OCI-LY7 (cell line): ENCODE data around the gene B3GAT1. TPM values are rescaled to one million over a fixed set of nuclear protein-coding genes. Genes with fewer than 3 reads are reported as not detected.

Experiments
- BruUV-seq: library from RNA; stranded (reverse); fragments of 400-500 nt; replicated peaks from 2 replicates; lab custom pipeline; 2021; lab: Mats Ljungman, UMichigan
- CTCF ChIA-PET: fragments of 300-600 bp; sonication (Branson Sonifier 250); formaldehyde crosslinking; loops from one replicate; lab custom pipeline; 2022; ENCODE audit warnings: antibody characterized with exemption; ENCODE audit not compliant: unreplicated experiment; lab: Charles Lee
- POLR2A ChIA-PET: fragments of 300-600 bp; sonication (Branson Sonifier 250); formaldehyde crosslinking; loops from one replicate; lab custom pipeline; 2022; ENCODE audit warnings: antibody characterized with exemption; lab: Charles Lee
- DNase-seq: peaks from one replicate; pipeline ENCODE4 v3.0.0-alpha.2; 2015; ENCODE audit warnings: low spot score
- H2AFZ ChIP-seq: fragments of 200-600 bp; sonication (generic), shearing (Covaris generic); 2 replicates; pipeline ENCODE4 v1.6.1; 2014; ENCODE audit warnings: mild to moderate bottlenecking, antibody characterized with exemption, low read length, moderate library complexity
- H3K27ac ChIP-seq: fragments of 200-600 bp; sonication (generic); 2 replicates; pipeline ENCODE4 v1.5.1; 2014; ENCODE audit warnings: mixed run types, low read depth, mild to moderate bottlenecking, moderate library complexity, low read length, inconsistent platforms; ENCODE audit not compliant: poor library complexity, severe bottlenecking
- H3K36me3 ChIP-seq: fragments of 200-600 bp; sonication (generic); 2 replicates; pipeline ENCODE4 v1.6.1; 2014; ENCODE audit warnings: mild to moderate bottlenecking, antibody characterized with exemption, low read length, moderate library complexity, mixed read lengths; ENCODE audit not compliant: insufficient read depth
- H3K4me1 ChIP-seq: fragments of 200-600 bp; sonication (generic); 2 replicates; pipeline ENCODE4 v1.5.1; 2014; ENCODE audit warnings: mild to moderate bottlenecking, low read length; ENCODE audit not compliant: insufficient read depth, poor library complexity, severe bottlenecking
- H3K4me2 ChIP-seq: fragments of 200-600 bp; sonication (generic); 2 replicates; pipeline ENCODE4 v1.6.1; 2014; ENCODE audit warnings: mild to moderate bottlenecking, low read length
- H3K4me3 ChIP-seq: fragments of 200-600 bp; sonication (generic); 2 replicates; pipeline ENCODE4 v1.5.1; 2014; ENCODE audit warnings: mild to moderate bottlenecking, low read depth, low read length; ENCODE audit not compliant: poor library complexity, severe bottlenecking
- H3K79me2 ChIP-seq: fragments of 200-600 bp; sonication (generic); 2 replicates; pipeline ENCODE4 v1.6.1; 2016; ENCODE audit warnings: low read depth, mild to moderate bottlenecking, low read length, moderate library complexity, mixed read lengths; ENCODE audit not compliant: insufficient read depth
- H3K9me2 ChIP-seq: fragments of 200-600 bp; sonication (generic); 2 replicates; pipeline ENCODE4 v1.6.1; 2016; ENCODE audit warnings: mild to moderate bottlenecking, low read length, mixed read lengths; ENCODE audit not compliant: insufficient read depth
- H3K9me3 ChIP-seq: fragments of 200-600 bp; sonication (generic); 2 replicates; pipeline ENCODE4 v1.6.1; 2014; ENCODE audit warnings: mild to moderate bottlenecking, mixed run types, low read length, mixed read lengths
- H4K20me1 ChIP-seq: fragments of 200-600 bp; sonication (generic); 2 replicates; pipeline ENCODE4 v1.6.1; 2014; ENCODE audit warnings: mild to moderate bottlenecking, antibody characterized with exemption, low read length, moderate library complexity, mixed read lengths; ENCODE audit not compliant: insufficient read depth
- EZH2phosphoT487 ChIP-seq: fragments of 200-600 bp; sonication (generic); IDR thresholded peaks from 2 replicates; pipeline ENCODE4 v1.6.1; 2018; ENCODE audit warnings: low read depth, borderline replicate concordance, mild to moderate bottlenecking, mixed run types, antibody characterized with exemption, low read length, moderate library complexity, mixed read lengths
- intact Hi-C: fragments of 100-400 bp; cut with micrococcal nuclease; formaldehyde crosslinking; loops from one replicate; pipeline ENCODE4 v1.10.0; 2022; ENCODE audit not compliant: unreplicated experiment
- total RNA-seq, 2 experiments: library from RNA; depleted of rRNA in 1 of 2; stranded (reverse); fragments of >200 nt in 1 of 2; shearing (Covaris generic) in 1 of 2; gene quantifications; 2 replicates each; pipeline ENCODE4 v1.2.3, GENCODE V29; 2014 to 2022
- TF ChIP-seq, protein P1 (sequence below): fragments of 200-600 bp; sonication (generic); conservative IDR thresholded peaks from 2 replicates; pipeline ENCODE4 v1.5.1; 2014; ENCODE audit warnings: mild to moderate bottlenecking, antibody characterized with exemption, low read length, moderate library complexity, mixed read lengths

B3GAT1 gene
- total RNA-seq, 2 experiments from 2014 or later, result not detected

GRCh38 chr11:134440851-134441250, 28.8 kb upstream of the B3GAT1 start:
- no peak for DNase-seq
- Histone ChIP-seq H3K36me3 (no peaks in the 10 kb centered on the region), H2AFZ (no peak overlapping the region), H3K4me1 (no peaks in the 10 kb centered on the region), H4K20me1 (no peaks in the 10 kb centered on the region), H3K27ac (no peak overlapping the region), H3K9me3 (no peaks in the 10 kb centered on the region), H3K9me2 (no peaks in the 10 kb centered on the region), H3K79me2 (no peaks in the 10 kb centered on the region), H3K4me2 (no peak overlapping the region), H3K4me3 (no peak overlapping the region)
- ChIA-PET CTCF (no interaction called here), POLR2A (no interaction called here)
- TF ChIP-seq, protein P1, sequence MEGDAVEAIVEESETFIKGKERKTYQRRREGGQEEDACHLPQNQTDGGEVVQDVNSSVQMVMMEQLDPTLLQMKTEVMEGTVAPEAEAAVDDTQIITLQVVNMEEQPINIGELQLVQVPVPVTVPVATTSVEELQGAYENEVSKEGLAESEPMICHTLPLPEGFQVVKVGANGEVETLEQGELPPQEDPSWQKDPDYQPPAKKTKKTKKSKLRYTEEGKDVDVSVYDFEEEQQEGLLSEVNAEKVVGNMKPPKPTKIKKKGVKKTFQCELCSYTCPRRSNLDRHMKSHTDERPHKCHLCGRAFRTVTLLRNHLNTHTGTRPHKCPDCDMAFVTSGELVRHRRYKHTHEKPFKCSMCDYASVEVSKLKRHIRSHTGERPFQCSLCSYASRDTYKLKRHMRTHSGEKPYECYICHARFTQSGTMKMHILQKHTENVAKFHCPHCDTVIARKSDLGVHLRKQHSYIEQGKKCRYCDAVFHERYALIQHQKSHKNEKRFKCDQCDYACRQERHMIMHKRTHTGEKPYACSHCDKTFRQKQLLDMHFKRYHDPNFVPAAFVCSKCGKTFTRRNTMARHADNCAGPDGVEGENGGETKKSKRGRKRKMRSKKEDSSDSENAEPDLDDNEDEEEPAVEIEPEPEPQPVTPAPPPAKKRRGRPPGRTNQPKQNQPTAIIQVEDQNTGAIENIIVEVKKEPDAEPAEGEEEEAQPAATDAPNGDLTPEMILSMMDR, result no peak
- TF ChIP-seq EZH2phosphoT487, result no peak
- intact Hi-C loops, result no loop called here
- no TSS peak for BruUV-seq

GRCh38 chr11:134438542-134439537, 26.8 kb upstream of the B3GAT1 start:
- DNase-seq, result no peak
- no peaks in the 10 kb centered on the region for H3K4me1 ChIP-seq
- H3K4me2 ChIP-seq, result no peak overlapping the region
- no peaks in the 10 kb centered on the region for H3K36me3 ChIP-seq
- CTCF ChIA-PET, result no interaction called here
- H3K9me3 ChIP-seq, result no peaks in the 10 kb centered on the region
- H3K4me3 ChIP-seq, result no peak overlapping the region
- H3K79me2 ChIP-seq, result no peaks in the 10 kb centered on the region
- no peak overlapping the region for H2AFZ ChIP-seq
- TF ChIP-seq, protein P1, result no peak
- TF ChIP-seq EZH2phosphoT487, result no peak
- H4K20me1 ChIP-seq, result no peaks in the 10 kb centered on the region
- H3K9me2 ChIP-seq, result no peaks in the 10 kb centered on the region
- intact Hi-C loops, result no loop called here
- no TSS peak for BruUV-seq
- POLR2A ChIA-PET, result no interaction called here
- H3K27ac ChIP-seq, result no peak overlapping the region

DNA sequence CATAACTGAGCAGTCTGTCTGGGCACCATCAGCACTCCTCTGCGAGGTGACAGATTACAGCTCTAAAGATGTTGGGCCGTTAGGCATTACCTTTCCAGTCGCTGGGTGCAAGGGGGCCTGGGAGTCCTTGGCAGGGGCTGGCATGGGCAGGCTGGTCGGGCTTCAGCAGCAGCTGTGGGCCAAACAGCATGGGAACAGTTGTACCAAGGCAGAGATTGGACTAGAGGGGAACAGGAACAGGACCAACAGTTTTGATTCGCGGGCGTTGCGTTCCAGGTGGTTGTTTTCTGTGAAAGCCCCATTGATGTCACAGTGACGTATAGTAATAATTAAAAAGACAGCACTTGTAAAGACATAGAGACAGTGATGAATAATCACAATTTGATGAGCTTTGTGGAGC, 25.8 kb upstream of the B3GAT1 start:
- Histone ChIP-seq H3K4me3 (no peak overlapping the region), H3K9me3 (no peaks in the 10 kb centered on the region), H2AFZ (no peak overlapping the region), H3K9me2 (no peaks in the 10 kb centered on the region), H4K20me1 (no peaks in the 10 kb centered on the region), H3K4me1 (no peaks in the 10 kb centered on the region), H3K27ac (no peak overlapping the region), H3K79me2 (no peaks in the 10 kb centered on the region), H3K4me2 (no peak overlapping the region), H3K36me3 (no peaks in the 10 kb centered on the region)
- intact Hi-C loops, result no loop called here
- POLR2A ChIA-PET, result interaction anchor here (0.6 kb wide), 1 partner anchor 110 kb away, joined by 7 read pairs; no protein-coding TSS in a partner anchor
- CTCF ChIA-PET, result no interaction called here
- no peak for DNase-seq
- no TSS peak for BruUV-seq
- TF ChIP-seq, protein P1, result no peak
- TF ChIP-seq EZH2phosphoT487, result no peak
